HuH-7 (cell line): ENCODE data around the gene TMEM140.
"Not testable (repeated sequence)": the region's sequence is repeated elsewhere in the genome, so short reads cannot be mapped to it uniquely, and the experiment has no call there.

ENCODE experiments used
- DNase-seq: peaks from one replicate; pipeline ENCODE4 v3.0.0; 2011; ENCODE audit warnings: low spot score

TMEM140 gene

GRCh38 chr7:135195156-135195555 lies 47.3 kb downstream of the TMEM140 start:
- DNase-seq, result no peak

- DNase-seq, result no peak
These were observed 48.2 kb downstream of the TMEM140 start for GRCh38 chr7:135195968-135196629.

GRCh38 chr7:135197343-135197742 lies 49.5 kb downstream of the TMEM140 start:
- DNase-seq, result no peak

GRCh38 chr7:135197906-135198655 lies 50.2 kb downstream of the TMEM140 start:
- no peak for DNase-seq

- DNase-seq, result no peak
These were observed 51.6 kb downstream of the TMEM140 start for GRCh38 chr7:135199439-135199838.

GRCh38 chr7:135200821-135201331 lies 53.0 kb downstream of the TMEM140 start:
- no peak for DNase-seq

- no peak for DNase-seq
These were observed 53.5 kb downstream of the TMEM140 start for GRCh38 chr7:135201350-135201749.

GRCh38 chr7:135204341-135204749 lies 56.5 kb downstream of the TMEM140 start:
- no peak for DNase-seq

GRCh38 chr7:135204876-135205275 lies 57.0 kb downstream of the TMEM140 start:
- no peak for DNase-seq

GRCh38 chr7:135205850-135206249 lies 58.0 kb downstream of the TMEM140 start:
- DNase-seq, result no peak

GRCh38 chr7:135206941-135207391 lies 59.1 kb downstream of the TMEM140 start:
- DNase-seq, result no peak

- no peak for DNase-seq
These were observed 59.7 kb downstream of the TMEM140 start for GRCh38 chr7:135207406-135208101.

- no peak for DNase-seq
These were observed 60.4 kb downstream of the TMEM140 start for GRCh38 chr7:135208102-135208793.

GRCh38 chr7:135209225-135209834 lies 61.5 kb downstream of the TMEM140 start:
- DNase-seq, result no peak

- no peak for DNase-seq
These were observed 63.0 kb downstream of the TMEM140 start for GRCh38 chr7:135210888-135211178.

GRCh38 chr7:135211179-135211945 lies 63.5 kb downstream of the TMEM140 start, which contains the start of gene WDR91:
Gene WDR91 (minus strand): TSS chr7:135211526. CDS start chr7:135211502, 24 bp downstream.
- peak; percentile 97 for DNase-seq

- DNase-seq, result not testable (repeated sequence)
These were observed 64.2 kb downstream of the TMEM140 start for GRCh38 chr7:135211946-135212685.

- no peak for DNase-seq
These were observed 66.0 kb downstream of the TMEM140 start for GRCh38 chr7:135213831-135214230.

GRCh38 chr7:135215180-135215579 lies 67.3 kb downstream of the TMEM140 start:
- no peak for DNase-seq

GRCh38 chr7:135215698-135216097 lies 67.8 kb downstream of the TMEM140 start:
- no peak for DNase-seq
